DMS53 treated with DMSO at 0.1 percent for 48 hours (cell line): Measurements from ENCODE around the gene WASHC4.

Source experiments
- DNase-seq: peaks from one replicate; lab custom pipeline; 2025; ENCODE audit not compliant: unreplicated experiment; lab: John Stamatoyannopoulos, UW

Gene WASHC4, protein sequence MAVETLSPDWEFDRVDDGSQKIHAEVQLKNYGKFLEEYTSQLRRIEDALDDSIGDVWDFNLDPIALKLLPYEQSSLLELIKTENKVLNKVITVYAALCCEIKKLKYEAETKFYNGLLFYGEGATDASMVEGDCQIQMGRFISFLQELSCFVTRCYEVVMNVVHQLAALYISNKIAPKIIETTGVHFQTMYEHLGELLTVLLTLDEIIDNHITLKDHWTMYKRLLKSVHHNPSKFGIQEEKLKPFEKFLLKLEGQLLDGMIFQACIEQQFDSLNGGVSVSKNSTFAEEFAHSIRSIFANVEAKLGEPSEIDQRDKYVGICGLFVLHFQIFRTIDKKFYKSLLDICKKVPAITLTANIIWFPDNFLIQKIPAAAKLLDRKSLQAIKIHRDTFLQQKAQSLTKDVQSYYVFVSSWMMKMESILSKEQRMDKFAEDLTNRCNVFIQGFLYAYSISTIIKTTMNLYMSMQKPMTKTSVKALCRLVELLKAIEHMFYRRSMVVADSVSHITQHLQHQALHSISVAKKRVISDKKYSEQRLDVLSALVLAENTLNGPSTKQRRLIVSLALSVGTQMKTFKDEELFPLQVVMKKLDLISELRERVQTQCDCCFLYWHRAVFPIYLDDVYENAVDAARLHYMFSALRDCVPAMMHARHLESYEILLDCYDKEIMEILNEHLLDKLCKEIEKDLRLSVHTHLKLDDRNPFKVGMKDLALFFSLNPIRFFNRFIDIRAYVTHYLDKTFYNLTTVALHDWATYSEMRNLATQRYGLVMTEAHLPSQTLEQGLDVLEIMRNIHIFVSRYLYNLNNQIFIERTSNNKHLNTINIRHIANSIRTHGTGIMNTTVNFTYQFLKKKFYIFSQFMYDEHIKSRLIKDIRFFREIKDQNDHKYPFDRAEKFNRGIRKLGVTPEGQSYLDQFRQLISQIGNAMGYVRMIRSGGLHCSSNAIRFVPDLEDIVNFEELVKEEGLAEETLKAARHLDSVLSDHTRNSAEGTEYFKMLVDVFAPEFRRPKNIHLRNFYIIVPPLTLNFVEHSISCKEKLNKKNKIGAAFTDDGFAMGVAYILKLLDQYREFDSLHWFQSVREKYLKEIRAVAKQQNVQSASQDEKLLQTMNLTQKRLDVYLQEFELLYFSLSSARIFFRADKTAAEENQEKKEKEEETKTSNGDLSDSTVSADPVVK

DNA sequence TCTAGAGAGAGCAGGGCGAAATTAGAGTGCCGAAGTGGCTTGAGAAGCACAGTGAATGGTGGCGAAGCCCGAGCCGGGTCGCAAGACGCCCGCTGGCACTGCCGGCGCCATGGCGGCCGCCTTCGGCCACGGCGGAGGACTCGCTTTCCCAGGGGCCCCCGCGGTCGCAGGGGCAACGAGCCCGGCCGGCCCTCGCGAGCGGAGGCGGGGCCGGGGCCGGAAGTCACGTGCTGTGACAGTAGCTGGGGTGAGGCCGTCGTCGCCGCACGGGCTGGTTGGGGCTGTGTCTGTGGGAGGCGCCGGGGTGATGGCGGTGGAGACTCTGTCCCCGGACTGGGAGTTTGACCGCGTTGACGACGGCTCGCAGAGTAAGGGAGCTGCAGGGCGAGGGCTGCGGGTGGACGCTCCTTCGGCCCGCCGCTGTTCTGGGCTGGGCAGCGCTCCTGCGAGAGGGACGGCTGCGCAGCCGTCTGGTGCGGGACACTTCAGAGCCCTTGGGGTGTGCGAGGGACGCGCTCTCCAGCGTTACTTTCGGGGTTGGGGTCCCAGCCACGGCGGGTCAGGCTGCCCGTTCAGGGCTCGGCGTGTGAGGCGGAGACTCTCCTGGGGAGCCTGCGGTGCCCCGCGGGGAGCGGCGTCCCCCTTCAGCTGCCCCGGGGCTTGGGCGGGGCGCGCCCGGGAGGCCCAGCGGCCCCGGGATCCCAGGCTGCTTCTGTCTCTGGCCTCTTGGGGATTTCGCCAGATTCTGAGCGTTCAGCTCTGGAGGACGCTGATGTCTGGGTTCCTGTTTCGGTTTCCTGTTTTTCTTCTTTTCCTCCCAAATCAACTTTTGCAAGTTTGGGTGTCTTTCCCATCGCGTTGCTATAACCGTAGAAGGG, at the start of gene WASHC4:
Gene WASHC4 (plus strand): TSS at position 238 of the 878 bp plus-strand sequence. CDS start 70 bp downstream, at position 308.
- peak; percentile 94 for DNase-seq

DNA sequence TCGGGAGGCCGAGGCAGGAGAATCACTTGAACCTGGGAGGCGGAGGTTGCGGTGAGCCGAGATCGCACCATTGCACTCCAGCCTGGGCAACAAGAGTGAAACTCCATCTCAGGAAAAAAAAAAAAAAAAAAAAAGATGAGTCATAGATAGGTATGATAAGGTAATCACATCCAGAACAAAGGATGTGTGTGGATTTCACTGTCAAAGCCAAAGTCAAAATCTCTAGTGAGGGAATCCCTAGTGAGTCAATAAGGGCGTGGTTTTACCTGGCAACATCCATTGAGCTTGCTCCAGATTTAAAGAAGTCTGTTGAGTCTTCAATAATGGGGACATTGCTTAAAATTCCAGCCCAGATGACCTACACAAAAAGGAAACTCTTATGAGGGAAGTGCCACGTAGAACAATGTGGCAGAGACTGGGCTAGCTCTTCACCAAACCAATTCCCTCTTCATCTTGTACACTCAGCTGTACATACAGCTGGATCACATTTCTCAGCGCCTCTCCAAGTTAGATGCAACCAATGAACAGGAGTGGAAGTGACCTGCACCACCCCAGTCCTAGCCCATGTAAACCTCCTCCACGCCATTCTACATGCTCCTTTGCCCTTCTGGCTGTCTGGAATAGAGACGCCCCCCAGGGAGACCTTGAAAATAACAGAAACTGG, 46.7 kb upstream of the WASHC4 start:
- DNase-seq = peak; percentile 59

DNA sequence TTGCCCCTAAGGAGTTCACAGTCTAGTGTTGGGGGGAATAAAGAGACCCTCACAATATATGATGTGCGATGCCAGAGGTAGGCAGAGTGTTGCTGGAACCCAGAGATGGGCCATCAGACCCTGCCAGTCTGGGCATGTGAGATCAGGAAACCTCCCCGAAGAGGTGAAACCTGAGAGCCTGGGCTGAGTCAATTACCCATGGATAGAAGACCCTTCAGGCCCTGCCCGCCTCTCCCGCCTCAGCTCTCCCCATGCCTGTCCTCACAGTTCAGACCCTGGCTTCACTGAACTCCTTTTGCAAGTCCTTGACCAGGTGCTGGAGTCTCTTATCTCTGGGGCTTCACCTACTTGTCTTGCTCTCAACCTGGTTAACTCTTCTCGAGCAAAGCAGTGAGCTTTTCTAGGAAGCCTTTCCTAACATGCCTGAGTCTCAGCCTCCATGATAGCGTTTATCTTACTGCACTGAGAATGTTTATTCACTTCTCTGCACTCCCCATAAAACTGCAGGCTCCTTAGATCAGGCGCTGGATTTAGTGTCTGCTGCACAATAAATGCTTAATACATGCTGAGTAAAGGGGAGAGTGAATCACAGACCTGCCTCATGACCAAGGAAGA, 42.9 kb upstream of the WASHC4 start:
- no peak for DNase-seq

DNA sequence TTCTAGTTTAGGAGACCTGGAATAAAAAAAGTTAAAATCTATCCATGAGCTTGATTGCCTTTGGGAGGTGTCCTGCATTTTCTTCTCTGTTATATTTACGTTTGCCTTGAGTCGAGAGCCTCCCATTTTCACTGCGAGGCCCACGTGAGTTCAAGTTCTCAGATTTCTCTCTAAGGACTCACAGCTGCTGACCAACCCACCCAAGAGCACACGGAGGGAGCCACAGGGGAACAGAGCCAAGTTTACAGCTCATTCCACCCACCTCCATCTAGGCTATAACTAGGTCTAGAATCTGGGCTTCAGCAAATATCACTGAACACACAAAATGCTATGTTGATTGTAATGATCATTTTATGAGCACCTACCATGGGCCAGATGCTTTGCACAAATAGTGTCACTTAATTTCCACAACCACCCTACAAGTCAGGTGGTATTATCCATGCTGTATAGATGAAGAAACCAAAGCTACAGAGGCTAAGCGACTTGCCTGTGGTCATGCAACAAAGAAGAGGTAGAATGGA, 40.0 kb upstream of the WASHC4 start:
- DNase-seq = no peak

DNA sequence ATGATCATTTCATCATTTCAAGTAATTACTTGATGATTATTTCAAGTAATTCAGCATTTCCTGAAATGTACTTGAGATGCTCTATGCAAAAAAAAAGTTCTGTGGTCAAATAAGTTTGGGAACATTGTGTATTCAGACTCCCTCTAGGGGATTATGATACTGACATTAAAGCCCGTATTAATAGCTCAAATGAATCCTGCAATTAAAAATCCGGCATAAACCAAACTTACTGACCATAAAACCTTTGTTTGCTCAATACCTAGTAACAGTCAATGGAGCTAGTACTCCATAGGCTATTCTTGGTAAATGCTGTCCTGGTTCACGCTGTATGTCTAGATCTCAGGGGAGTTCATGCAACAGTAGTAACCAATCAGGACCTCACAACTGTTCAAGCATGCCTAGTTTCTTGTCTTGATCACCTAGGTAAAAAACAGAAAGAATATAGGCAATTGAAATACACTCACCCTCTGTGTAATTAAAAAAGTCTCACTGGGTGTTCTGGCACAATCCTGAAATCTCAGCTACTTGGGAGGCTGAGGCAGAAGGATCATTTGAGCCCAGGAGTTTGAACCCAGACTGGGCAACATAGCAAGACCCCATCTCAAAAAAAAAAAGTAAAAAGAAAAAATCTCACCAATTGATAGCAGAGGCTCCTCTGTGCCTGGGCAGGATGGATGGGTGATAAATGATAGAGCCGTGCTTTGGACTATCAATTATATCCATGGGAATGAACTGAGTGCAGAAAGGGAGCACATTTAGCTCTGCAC, 37.4 kb upstream of the WASHC4 start:
- DNase-seq = no peak

DNA sequence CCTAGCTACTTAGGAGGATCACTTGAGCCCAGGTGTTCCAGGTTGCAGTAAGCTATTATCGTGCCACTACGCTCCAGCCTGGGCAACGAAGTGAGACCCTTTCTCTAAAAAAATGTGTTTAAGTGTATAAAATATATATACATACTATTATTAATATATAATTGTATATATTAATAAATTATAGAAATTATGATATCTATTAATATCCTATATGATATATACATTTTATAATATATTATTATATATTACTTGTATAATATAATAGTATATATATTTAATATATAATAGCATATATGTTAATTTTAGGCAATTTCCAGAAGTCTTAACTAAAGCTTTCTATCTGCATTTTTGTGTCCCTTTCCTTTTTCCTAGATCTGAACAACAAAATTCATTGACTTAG, 35.5 kb upstream of the WASHC4 start:
- DNase-seq = no peak

DNA sequence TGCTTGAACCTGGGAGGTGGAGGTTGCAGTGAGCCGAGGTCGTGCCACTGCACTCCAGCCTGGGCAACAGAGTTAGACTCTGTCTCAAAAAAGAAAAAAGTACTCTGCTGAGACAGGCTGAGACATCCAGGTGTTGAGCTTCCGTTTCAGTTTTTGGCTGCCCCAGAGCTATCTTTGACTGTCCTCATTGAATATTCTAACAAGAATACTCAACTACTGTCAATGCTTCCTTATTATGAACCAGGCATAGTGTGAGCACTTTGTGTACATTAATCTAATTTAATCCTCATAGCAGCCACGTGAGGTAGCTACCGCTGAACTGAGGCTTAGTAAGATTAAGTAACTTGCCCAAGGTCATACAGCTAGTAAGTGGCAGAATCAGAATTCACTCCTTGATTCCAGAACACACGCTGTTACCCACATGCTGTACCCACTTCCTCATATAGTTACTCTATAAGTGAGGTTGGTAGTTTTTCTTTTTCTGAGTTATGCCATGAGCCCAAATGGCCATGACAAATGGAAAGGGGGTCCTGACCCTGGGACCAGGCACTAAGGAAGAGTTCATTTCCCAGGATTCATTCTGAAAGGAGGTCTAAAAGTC, 34.5 kb upstream of the WASHC4 start:
- no peak for DNase-seq

DNA sequence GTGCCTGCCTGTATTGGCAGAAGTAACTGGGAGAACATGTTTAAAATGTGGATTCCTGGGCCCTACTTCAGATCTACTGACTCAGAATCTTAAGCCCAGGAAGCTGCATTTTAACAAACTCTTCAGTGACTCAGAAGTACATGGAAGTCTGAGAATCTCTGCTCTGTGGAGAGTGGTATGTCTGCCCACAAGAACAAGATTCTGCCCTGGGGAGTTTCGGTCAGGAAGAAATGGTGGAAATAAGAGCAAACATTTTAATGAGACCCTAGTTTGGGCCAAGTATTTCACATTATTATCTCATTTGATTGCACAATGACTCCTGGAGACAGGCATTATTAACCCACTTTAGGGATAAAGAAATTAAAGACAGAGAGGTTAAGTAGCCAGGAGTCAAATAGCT, 31.4 kb upstream of the WASHC4 start:
- no peak for DNase-seq

DNA sequence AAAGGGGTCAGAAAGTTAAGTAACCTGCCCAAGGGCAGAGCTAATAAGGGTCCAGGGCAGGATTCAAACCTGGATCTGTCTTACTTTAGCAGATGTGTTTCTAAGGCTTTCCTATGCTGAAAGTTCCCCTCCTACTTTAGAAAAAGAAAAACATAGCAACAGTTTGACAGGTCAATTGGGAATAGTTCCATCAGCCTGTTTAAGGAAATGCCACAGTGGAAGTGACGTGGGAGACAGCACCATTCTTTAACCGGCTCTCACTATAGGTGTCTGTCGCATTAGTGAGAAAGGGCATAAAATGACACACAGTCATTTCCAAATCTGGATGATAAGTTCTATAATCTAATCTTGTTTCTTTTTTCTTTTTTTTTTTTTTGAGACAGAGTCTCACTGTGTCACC, 30.6 kb upstream of the WASHC4 start:
- no peak for DNase-seq

DNA sequence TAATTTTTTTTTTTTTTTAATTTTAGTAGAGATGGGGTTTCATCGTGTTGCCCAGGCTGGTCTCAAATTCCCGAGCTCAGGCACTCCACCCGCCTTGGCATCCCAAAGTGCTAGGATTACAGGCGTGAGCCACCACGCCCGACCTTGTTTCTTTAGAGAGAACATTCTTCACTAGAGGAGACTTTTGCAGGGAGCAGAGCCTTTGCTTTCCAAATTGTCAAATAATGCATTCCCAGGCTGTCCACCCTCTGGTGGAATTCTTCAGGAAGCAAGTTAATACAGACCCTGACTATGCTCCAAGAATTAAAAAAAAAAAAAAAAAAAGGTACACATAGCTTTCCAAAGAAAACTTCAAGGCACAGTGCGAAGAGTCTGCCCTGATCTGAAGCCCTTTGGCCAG, 30.1 kb upstream of the WASHC4 start:
- DNase-seq = no peak

DNA sequence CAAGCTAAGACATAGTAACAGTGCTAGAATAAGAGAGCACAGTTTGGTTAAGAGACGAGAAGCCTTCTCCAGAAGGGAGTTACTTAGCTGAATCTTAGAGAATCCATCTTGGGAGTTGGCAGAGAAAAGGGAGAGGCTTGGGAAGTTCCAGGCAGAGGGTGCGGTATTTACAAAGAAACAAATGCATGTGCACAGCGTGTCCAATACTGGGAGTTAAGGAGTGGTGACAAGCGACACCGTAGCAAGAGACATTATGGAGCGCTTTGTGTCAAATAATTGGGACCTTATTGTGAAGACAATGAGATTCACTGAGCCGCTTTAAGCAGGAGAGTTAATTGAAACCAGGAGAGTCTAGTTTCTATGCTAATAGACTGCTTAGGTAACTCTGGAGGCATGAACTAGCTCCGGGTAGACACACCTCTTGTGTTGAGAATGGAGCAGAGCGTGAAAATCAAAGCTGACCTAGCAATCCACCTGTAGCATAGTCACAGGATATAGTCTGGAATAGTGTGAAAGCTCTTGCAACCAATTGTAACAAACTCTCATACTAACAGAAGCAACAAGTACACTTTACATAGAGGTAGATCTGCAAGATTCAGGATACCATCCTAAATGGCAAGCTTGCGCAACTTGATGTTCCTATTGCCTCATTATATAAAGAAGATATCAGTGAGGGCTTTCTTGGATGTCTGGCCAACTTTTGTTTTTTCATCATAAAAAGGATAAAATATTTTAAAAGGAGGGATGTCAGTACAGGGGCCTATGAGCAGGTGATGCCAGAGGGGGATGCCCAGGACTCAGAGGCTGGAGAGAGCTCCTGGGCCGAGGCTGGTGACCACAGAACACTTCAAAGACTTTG, 28.6 kb upstream of the WASHC4 start:
- no peak for DNase-seq

DNA sequence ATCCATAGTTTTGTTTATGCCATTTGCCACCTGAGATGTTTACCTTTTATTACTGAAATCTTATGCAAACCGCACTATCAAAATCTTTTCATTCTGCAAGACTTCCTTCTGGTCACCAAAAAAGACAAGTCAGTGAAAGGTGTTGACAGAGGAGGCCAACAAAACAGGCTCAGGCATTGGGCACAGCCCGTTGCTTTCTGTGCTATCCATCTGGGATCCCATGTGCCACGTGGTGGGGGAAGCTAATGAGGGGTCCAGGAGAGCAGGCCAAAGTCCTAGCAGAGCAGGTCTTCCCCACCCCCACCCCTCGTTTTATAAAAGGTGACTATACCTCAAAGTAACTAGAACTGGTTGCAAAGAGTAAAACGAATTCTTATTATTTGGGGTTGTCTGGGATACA, 24.5 kb upstream of the WASHC4 start:
- no peak for DNase-seq

DNA sequence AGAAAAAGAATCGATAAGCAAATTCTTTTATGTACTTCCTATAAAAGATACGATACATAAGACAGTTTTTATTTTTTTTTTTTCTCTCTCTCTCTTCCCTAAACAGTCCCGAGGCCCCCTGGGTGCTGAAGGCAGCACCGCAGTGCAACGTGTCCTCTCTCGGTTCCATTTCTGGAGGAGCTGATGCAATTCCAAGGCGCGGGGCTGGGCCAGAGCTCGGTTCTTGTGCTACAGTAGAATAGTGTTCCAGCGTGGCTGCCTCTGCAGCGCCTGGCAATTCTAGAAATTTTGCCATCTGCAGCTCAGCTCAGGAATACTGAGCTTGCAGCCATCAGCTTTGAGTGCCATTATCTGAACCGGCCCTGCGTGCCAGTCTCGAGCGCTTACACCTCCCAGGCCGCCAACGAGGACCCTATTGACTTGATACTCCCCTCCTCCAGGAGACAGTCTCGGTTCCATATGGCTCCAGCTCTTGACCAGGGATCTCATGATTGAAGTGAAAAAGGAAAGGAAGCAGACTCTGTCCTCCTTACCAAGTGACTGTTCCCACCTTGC, 23.9 kb upstream of the WASHC4 start:
- no peak for DNase-seq

DNA sequence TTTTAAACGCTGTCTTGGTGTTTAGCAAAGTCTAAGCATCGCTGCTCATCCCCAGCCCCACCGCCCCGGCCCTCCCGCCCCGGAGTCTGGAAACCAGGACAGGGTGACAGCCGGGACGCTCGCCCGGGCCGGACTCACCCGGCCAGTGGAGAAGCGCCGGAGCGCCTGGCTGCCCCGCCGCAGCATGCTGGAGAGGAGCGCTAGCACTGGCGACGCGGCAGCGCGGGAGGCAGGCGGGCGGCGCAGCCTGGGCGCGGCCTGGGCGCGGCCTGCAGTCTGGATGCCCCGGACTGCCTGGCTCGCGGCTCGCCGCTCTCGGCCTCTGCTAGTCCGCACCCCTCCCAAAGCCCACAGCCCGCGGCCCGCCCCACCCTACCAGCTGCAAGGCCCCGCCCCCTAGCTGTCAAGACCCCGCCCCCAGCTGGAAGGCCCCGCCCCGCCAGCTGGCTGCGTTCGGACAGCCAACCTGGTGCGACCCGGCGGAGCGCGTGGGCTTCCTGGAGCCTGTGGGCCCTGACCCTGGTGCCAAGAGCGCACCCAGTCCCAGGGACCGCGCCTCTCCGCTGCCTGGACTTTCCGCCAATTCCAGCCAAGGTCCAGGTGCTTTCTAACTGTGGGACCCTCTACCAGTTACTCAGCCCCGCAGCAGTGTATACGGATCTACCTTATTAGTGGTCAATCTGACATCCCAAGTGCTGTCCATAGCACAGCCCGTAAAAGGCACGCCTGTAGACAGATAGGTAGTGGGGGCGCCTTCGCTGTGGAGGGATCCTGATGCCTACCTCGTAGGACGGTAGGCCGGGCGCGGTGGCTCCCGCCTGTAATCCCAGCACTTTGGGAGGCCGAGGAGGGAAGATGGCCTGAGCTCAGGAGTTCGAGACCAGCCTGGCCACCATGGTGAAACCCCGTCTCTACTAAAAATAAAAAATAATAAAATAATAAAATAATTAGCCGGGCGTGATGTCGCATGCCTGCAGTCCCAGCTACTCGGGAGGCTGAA, 23.0 kb upstream of the WASHC4 start, which contains the start of gene ALDH1L2:
Gene ALDH1L2 (minus strand): TSS at position 208 of the 1,000 bp plus-strand sequence. CDS start 22 bp downstream, at position 186.
- peak; percentile 18 for DNase-seq

DNA sequence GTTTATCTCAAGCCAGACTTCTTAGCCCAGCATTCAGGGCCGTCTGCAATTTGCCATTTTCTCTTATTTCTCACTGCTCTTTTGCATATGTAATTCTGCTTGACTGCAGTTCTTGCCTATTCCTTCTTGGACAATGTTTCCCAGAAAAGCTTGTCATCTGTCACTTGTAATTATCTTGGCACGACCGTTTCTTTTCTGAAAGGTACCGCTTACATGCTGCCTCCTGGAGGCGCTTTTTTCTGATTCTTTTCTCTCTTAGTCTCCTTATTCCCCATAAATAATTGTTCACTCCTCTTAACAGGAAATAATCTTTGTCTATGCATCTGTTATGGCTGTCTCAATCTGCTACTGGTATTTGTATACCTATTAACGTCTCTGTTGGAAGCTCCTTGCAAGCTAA, 22.0 kb upstream of the WASHC4 start:
- no peak for DNase-seq

DNA sequence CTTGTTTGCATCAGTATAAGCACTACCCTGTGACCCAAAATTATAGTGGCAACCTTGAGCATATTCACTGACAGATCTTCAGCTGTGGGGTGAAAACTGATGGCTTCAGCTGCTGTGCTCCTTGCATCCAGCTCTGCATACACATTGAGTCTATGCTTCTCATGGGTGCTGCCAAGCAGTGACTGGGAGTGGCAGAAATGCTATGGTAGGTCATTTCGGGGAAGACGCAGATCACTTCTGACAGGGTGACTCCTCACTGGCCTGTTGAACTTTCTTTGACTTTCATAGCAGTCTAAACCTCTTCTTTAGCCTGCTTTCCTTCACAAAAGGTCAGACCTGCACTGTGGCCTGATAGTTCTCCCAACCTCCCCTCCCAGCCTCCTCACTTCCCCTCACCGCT, 17.7 kb upstream of the WASHC4 start:
- no peak for DNase-seq
